SK-N-SH treated with all-trans-retinoic acid at 6 μM for 48 hours (cell line): ENCODE data around the gene LCN12.

Experiments used
- ESRRG ChIP-seq: fragments of 250-450 bp; sonication (Bioruptor Pico); IDR thresholded peaks from 2 replicates; pipeline ENCODE4 v1.6.1; 2021; ENCODE audit warnings: mild to moderate bottlenecking
- TOX ChIP-seq: fragments of 250-450 bp; sonication (Bioruptor Pico); IDR thresholded peaks from 2 replicates; pipeline ENCODE4 v1.8.0; 2021; ENCODE audit warnings: mild to moderate bottlenecking, moderate library complexity, borderline replicate concordance
- ZFP3 ChIP-seq: fragments of 250-450 bp; sonication (Bioruptor Pico); IDR thresholded peaks from 2 replicates; pipeline ENCODE4 v1.5.0; 2020; ENCODE audit warnings: mild to moderate bottlenecking, moderate library complexity
- TF ChIP-seq, protein P1 (sequence below): fragments of 250-450 bp; sonication (Bioruptor Pico); IDR thresholded peaks from 2 replicates; pipeline ENCODE4 v1.5.1; 2020; ENCODE audit warnings: low read depth, mild to moderate bottlenecking, moderate library complexity
- TF ChIP-seq, protein P2 (sequence below): fragments of 250-450 bp; sonication (Bioruptor Pico); IDR thresholded peaks from 2 replicates; pipeline ENCODE4 v1.8.0; 2021; ENCODE audit warnings: low read depth, mild to moderate bottlenecking, moderate library complexity, borderline replicate concordance
- TF ChIP-seq, protein P3 (sequence below): fragments of 250-450 bp; sonication (Bioruptor Pico); IDR thresholded peaks from 2 replicates; pipeline ENCODE4 v1.5.1; 2021; ENCODE audit warnings: mild to moderate bottlenecking, moderate library complexity

DNA sequence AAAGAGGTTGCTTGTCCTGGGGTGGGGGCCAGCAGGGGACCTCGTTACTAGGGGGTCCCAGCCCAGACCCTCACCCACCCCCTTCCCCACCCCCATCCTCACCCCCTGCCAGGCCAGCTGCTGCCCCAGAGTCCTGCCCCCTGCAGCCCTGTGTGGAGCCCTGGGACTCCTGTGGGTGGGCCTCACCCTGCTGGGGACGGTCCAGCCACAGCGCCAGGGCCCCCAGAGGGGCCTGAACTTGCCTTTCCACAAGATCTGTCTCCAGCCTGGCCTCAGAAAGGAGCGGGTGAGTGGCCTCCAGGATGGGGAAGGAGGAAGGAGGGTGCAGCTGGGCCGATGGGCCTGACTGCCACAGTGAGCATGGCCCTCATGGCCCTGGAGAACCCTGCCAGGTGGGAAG, 17.7 kb downstream of the LCN12 start:
- TF ChIP-seq ZFP3 (CRISPR knock-in tag) = no peak
- TF ChIP-seq, protein P1, sequence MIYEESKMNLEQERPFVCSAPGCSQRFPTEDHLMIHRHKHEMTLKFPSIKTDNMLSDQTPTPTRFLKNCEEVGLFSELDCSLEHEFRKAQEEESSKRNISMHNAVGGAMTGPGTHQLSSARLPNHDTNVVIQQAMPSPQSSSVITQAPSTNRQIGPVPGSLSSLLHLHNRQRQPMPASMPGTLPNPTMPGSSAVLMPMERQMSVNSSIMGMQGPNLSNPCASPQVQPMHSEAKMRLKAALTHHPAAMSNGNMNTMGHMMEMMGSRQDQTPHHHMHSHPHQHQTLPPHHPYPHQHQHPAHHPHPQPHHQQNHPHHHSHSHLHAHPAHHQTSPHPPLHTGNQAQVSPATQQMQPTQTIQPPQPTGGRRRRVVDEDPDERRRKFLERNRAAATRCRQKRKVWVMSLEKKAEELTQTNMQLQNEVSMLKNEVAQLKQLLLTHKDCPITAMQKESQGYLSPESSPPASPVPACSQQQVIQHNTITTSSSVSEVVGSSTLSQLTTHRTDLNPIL = no peak
- no peak for TF ChIP-seq ESRRG (CRISPR knock-in tag)
- TF ChIP-seq, protein P2, sequence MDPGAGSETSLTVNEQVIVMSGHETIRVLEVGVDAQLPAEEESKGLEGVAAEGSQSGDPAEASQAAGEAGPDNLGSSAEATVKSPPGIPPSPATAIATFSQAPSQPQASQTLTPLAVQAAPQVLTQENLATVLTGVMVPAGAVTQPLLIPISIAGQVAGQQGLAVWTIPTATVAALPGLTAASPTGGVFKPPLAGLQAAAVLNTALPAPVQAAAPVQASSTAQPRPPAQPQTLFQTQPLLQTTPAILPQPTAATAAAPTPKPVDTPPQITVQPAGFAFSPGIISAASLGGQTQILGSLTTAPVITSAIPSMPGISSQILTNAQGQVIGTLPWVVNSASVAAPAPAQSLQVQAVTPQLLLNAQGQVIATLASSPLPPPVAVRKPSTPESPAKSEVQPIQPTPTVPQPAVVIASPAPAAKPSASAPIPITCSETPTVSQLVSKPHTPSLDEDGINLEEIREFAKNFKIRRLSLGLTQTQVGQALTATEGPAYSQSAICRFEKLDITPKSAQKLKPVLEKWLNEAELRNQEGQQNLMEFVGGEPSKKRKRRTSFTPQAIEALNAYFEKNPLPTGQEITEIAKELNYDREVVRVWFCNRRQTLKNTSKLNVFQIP (CRISPR knock-in tag) = no peak
- TF ChIP-seq, protein P3, sequence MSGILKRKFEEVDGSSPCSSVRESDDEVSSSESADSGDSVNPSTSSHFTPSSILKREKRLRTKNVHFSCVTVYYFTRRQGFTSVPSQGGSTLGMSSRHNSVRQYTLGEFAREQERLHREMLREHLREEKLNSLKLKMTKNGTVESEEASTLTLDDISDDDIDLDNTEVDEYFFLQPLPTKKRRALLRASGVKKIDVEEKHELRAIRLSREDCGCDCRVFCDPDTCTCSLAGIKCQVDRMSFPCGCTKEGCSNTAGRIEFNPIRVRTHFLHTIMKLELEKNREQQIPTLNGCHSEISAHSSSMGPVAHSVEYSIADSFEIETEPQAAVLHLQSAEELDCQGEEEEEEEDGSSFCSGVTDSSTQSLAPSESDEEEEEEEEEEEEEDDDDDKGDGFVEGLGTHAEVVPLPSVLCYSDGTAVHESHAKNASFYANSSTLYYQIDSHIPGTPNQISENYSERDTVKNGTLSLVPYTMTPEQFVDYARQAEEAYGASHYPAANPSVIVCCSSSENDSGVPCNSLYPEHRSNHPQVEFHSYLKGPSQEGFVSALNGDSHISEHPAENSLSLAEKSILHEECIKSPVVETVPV (CRISPR knock-in tag) = no peak
- TF ChIP-seq TOX (CRISPR knock-in tag) = no peak
